H4 (cell line): ENCODE results near the gene SSTR5. TPM values are rescaled to one million over a fixed set of nuclear protein-coding genes. Genes with fewer than 3 reads are reported as not detected.

ENCODE experiments used
- DNase-seq: peaks from one replicate; pipeline ENCODE4 v3.0.0-alpha.2; 2015; ENCODE audit warnings: low spot score
- total RNA-seq: library from RNA; depleted of rRNA; stranded (reverse); fragments of >200 nt; shearing (Covaris generic); gene quantifications from 2 replicates; pipeline ENCODE4 v1.2.3, GENCODE V29; 2014

Gene SSTR5
- total RNA-seq, 1 experiment from 2014 or later: not detected

- DNase-seq: no peak
Measured at GRCh38 chr16:1039762-1040161, 32.8 kb upstream of the SSTR5 start.

GRCh38 chr16:1040346-1040745 is 32.2 kb upstream of the SSTR5 start:
- DNase-seq: no peak

GRCh38 chr16:1042049-1042744 is 30.4 kb upstream of the SSTR5 start:
- DNase-seq: no peak

- DNase-seq: no peak
Measured at GRCh38 chr16:1042866-1043265, 29.7 kb upstream of the SSTR5 start.

GRCh38 chr16:1043881-1044451 is 28.6 kb upstream of the SSTR5 start:
- no peak for DNase-seq

- DNase-seq: no peak
Measured at GRCh38 chr16:1044460-1045309, 27.9 kb upstream of the SSTR5 start.

- DNase-seq: no peak
Measured at GRCh38 chr16:1045310-1045992, 27.1 kb upstream of the SSTR5 start.

- DNase-seq: no peak
Measured at GRCh38 chr16:1045993-1046911, 26.3 kb upstream of the SSTR5 start.

GRCh38 chr16:1047123-1047522 is 25.4 kb upstream of the SSTR5 start:
- DNase-seq: no peak

- no peak for DNase-seq
Measured at GRCh38 chr16:1047801-1048200, 24.7 kb upstream of the SSTR5 start.

GRCh38 chr16:1048442-1049112 is 24.0 kb upstream of the SSTR5 start:
- no peak for DNase-seq

GRCh38 chr16:1049113-1049975 is 23.2 kb upstream of the SSTR5 start:
- DNase-seq: no peak

GRCh38 chr16:1049976-1050247 is 22.6 kb upstream of the SSTR5 start:
- DNase-seq: no peak

GRCh38 chr16:1050516-1050915 is 22.0 kb upstream of the SSTR5 start:
- DNase-seq: no peak

GRCh38 chr16:1050921-1051320 is 21.6 kb upstream of the SSTR5 start:
- no peak for DNase-seq

GRCh38 chr16:1051446-1051845 is 21.1 kb upstream of the SSTR5 start:
- no peak for DNase-seq

- no peak for DNase-seq
Measured at GRCh38 chr16:1052721-1053120, 19.8 kb upstream of the SSTR5 start.

- no peak for DNase-seq
Measured at GRCh38 chr16:1053121-1053521, 19.4 kb upstream of the SSTR5 start.

- no peak for DNase-seq
Measured at GRCh38 chr16:1053700-1054368, 18.7 kb upstream of the SSTR5 start.
